ENCODE measurements around the gene MIPOL1. TPM values are rescaled to one million over a fixed set of nuclear protein-coding genes. Genes with fewer than 3 reads are reported as not detected.

The MIPOL1 gene
- total RNA-seq, 4 donors from 2014 or later: 5.4 to 17.2 (median 9.4) TPM

GRCh38 chr14:37493606-37494005 is 295.9 kb downstream of the MIPOL1 start:
- ATAC-seq (ENCODE audit: low FRiP score) (no peak), DNase-seq (ENCODE audit: low spot score) (no peak)
- no peak for TF ChIP-seq CTCF (IDR thresholded peaks at IDR 0.05)

- ATAC-seq (ENCODE audit: low FRiP score): no peak
- DNase-seq (ENCODE audit: low spot score): no peak
- TF ChIP-seq CTCF (IDR thresholded peaks at IDR 0.05): no peak
These were observed 299.7 kb downstream of the MIPOL1 start for GRCh38 chr14:37497422-37497821.

GRCh38 chr14:37501877-37502276 is 304.1 kb downstream of the MIPOL1 start:
- no peak for DNase-seq (ENCODE audit: low spot score)

GRCh38 chr14:37508503-37508902 is 310.8 kb downstream of the MIPOL1 start:
- DNase-seq (ENCODE audit: low spot score) (no peak), ATAC-seq (ENCODE audit: low FRiP score) (no peak)
- no peak for TF ChIP-seq CTCF (IDR thresholded peaks at IDR 0.05)

More at GRCh38 chr14:37501877-37502276, 304.1 kb downstream of the MIPOL1 start:
- no peak for ATAC-seq (ENCODE audit: low FRiP score)
- no peak for TF ChIP-seq CTCF (IDR thresholded peaks at IDR 0.05)

- DNase-seq (ENCODE audit: low spot score) (no peak), ATAC-seq (ENCODE audit: low FRiP score) (no peak)
- TF ChIP-seq CTCF (IDR thresholded peaks at IDR 0.05): no peak
These were observed 314.4 kb downstream of the MIPOL1 start for GRCh38 chr14:37512173-37512572.

GRCh38 chr14:37515771-37516170 is 318.0 kb downstream of the MIPOL1 start:
- TF ChIP-seq CTCF (IDR thresholded peaks at IDR 0.05): no peak
- ATAC-seq (ENCODE audit: low FRiP score) (no peak), DNase-seq (ENCODE audit: low spot score) (no peak)

GRCh38 chr14:37526994-37527393 is 329.3 kb downstream of the MIPOL1 start:
- ATAC-seq (ENCODE audit: low FRiP score) (no peak), DNase-seq (ENCODE audit: low spot score) (no peak)
- TF ChIP-seq CTCF (IDR thresholded peaks at IDR 0.05): no peak

All from omental fat pad (tissue), 4 donors.